ENCODE results near the gene MYOZ2.
"Not testable (repeated sequence)": the region's sequence is repeated elsewhere in the genome, so short reads cannot be mapped to it uniquely, and the experiment has no call there.

The MYOZ2 gene

DNA sequence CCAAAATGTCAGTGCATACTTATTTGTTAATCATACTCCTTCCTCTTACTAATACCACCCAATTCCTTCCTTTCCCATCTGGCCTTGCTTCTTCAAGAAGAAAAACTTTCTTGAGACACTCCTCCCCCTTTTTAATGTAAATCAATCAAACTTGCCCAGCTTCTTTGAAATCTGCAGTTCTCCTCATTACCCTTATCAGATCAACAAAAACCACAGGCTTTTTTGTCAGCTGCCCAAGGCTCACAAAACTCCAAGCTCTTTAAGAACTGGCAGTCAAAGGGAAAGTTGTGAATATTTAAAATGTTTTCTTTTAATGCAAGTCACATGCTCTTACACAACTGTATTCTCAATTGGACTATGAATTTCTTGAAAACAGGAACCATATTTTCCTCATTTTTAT lies 11.3 kb upstream of the MYOZ2 start:
- intact Hi-C loops (cut with DNase I): no loop called here
- no peak for DNase-seq

GRCh38 chr4:119125931-119126330 lies 9.7 kb upstream of the MYOZ2 start:
- intact Hi-C loops (cut with DNase I): no loop called here
- no peak for DNase-seq

DNA sequence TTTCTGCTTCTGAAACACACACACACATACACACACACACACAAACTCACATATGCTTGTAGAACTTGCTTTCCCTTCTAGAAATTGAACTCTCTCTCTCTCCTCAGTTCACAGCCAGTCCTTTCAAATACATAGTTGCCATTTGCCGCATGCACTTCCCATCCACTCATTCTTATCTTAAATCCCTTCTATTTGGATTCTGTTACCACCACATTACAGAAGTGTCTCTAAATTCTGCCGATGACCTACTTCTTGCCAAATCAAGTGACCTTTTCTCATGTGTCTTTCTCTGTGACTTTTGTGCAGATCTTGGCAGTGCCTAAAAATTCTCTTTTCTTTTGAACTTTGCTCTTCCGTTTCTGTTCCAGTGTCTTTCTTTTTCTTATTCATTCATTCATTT lies 7.5 kb upstream of the MYOZ2 start:
- no peak for DNase-seq
- intact Hi-C loops (cut with DNase I): no loop called here

DNA sequence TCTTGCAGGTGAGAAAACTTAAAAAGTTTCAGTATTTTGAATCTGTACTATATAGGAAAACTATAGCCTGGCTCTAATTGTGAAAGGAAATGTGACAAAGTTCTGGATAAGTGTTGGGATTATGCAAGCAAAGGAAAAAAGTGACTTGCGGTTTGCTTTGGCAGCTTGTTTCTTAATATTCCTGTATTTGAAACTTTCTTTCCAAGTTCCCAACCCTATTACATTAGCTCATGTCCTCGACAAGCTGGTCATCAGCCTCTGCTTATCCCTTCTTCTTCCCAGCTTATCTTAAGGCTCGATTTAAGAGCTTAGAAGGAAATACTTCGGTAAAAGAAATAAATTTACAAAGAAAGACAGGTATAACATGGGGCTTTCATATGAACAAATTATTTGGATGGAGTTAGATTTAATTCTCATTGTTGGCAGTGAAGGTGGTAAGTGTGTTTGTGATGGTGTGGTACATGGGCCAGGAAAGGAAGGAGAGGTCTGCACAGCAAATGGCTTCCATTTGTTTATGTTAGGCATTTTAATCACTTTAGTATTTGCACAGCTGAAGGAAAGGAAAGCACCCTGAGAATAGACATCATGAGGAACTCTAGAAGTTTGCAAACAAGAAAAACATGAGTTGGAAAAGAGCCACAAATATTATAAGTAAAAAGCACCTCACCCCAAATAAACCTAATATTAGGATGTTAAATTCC lies 5.1 kb upstream of the MYOZ2 start:
- intact Hi-C loops (cut with DNase I): no loop called here
- no peak for DNase-seq

DNA sequence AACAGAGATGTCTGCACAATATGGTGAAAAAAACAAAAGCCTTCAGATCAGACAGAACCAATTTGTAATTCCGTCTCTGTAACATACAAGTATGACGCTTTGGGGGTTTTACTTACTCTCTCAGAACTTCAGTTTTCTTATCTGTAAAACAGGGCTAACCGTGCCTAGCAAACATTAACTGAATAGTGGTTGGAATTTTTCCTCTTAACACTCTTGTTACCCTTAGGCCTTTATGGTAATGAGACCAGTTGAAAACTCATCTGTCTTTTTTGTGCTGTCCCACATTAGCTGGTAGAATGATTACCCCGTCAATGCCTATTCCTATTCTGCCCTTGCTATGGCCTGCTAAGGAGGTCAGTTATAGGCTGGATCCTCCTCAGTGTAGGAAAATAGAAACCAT lies 4.5 kb upstream of the MYOZ2 start:
- DNase-seq: no peak
- intact Hi-C loops (cut with DNase I): no loop called here

DNA sequence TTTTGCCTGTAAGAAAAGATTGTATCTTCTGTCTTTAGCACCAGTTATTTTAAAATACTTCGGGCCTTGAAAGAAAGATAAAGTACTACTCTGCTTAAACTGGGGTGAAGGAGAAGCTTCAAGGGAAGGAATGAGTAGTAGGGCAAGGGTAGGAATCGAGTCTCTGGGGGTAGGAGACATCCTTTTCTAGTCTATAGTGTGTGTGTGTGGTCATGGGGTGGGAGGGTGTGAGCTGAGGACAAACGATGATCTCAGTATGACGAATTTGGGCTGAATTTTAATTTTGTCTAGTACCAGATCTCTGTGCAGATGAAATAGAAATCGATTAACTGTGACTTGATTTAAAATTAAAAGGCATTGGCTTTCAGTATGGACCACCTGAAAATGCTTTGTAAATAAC lies 3.3 kb upstream of the MYOZ2 start:
- DNase-seq: no peak
- intact Hi-C loops (cut with DNase I): no loop called here

DNA sequence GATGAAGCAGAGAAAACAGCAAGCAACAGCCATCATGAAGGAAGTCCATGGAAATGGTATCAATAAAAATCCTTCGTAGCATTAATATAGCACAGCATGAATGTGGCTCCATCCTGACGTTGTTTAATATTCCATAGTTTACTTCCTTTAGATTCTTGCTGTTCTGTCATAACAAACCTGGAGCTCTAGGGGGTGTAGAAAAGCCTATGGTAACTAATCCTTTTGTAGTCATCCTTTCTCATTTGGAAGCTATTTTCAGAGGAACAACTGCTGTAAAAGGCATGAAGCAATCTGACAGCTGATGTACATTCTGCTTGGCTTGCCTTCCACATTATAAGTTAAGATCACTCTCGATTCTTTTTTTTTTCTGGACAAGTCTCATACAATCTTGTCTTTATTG lies 914 bp downstream of the MYOZ2 start:
- DNase-seq: no peak
- intact Hi-C loops (cut with DNase I): no loop called here

GRCh38 chr4:119138046-119138445 lies 2.4 kb downstream of the MYOZ2 start:
- intact Hi-C loops (cut with DNase I): no loop called here
- no peak for DNase-seq

GRCh38 chr4:119139311-119139710 lies 3.7 kb downstream of the MYOZ2 start:
- intact Hi-C loops (cut with DNase I): no loop called here
- DNase-seq: no peak

GRCh38 chr4:119139822-119140252 lies 4.2 kb downstream of the MYOZ2 start:
- intact Hi-C loops (cut with DNase I): no loop called here
- no peak for DNase-seq

DNA sequence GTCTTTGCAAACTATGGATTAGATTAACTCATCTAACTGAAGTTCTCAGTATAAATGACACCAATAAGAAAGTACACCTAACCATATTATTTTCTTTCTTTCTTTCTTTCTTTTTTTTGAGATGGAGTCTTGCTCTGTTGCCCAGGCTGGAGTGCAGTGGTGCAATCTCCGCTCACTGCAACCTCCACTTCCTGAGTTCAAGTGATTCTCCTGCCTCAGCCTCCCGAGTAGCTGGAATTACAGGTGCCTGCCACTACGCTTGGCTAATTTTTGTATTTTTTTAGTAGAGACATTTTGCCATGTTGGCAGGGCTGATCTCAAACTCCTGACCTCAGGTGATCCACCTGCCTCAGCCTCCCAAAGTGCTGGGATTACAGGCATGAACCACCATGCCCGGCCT lies 5.7 kb downstream of the MYOZ2 start:
- DNase-seq; intact Hi-C loops (cut with DNase I): not testable (repeated sequence)

DNA sequence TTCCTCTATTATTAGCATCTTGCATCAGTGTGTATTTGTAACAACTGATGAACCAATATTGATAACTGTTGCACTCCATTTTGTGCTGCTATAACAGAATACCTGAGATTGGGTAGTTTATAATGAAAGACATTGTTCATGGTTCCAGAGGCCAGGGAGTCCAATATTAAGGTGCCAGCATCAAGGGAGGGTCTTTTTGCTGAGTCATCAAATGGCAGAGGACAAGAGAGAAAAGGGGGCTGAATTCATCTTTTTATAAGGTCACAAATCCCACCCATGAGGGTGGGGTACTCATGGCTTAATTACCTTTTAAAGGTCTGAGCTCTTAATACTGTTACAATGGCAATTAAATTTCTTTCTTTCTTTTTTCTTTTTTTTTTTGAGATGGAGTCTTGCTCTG lies 7.2 kb downstream of the MYOZ2 start:
- DNase-seq: no peak
- intact Hi-C loops (cut with DNase I): no loop called here

DNA sequence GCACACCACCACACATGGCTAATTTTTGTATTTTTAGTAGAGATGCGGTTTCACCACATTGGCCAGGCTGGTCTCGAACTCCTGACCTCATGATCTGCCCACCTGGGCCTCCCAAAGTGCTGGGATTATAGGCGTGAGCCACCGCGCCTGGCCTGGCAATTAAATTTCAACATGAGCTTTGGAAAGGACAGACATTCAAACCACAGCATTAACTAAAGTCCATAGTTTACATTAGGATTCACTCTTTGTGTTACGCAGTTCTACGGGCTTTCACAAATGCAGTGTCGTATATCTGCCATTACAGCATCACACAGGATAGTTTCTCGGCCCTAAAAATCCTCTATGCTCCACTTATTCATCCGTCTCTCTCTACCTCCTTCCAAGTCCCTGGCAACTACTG lies 7.7 kb downstream of the MYOZ2 start:
- intact Hi-C loops (cut with DNase I); DNase-seq: not testable (repeated sequence)

GRCh38 chr4:119149110-119149509 lies 13.5 kb downstream of the MYOZ2 start:
- intact Hi-C loops (cut with DNase I): no loop called here
- DNase-seq: no peak

DNA sequence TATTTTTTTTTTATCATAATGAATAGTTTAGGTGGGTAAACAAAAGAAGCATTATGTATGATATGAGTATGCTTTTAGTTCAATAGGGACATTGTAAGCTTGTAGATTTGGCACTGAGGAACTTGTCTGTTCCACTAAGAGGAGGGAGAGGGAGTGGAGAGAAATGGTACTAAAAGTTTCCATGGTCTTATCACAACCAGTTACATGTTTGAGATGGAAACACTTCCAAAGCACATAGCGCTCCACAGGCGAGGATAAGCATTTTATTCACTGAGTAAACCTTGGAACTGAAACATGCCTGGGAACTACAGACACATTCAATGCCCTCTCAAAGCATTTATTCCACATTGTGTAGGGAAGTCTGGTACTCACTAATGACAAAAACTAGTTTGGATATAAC lies 15.5 kb downstream of the MYOZ2 start:
- no peak for DNase-seq
- intact Hi-C loops (cut with DNase I): no loop called here

DNA sequence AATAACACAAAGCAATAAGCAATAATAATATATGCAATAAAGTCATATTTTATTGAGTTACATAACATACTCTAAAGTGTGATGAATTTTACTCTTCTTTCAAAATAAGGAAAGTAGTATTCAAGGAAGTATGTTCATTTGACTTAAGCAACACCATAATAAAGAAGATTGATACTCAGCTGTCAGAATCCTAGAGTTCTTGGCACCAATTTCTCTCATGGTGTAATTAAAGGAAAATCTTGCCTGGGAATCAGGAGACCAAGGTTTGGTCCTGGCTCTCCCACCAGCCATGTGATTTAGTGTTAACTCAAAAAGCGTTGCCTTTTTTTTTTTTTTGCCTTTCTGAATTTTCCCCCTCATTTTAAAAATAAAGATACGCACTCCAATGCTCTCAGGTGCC lies 17.1 kb downstream of the MYOZ2 start:
- no peak for DNase-seq
- intact Hi-C loops (cut with DNase I): no loop called here

DNA sequence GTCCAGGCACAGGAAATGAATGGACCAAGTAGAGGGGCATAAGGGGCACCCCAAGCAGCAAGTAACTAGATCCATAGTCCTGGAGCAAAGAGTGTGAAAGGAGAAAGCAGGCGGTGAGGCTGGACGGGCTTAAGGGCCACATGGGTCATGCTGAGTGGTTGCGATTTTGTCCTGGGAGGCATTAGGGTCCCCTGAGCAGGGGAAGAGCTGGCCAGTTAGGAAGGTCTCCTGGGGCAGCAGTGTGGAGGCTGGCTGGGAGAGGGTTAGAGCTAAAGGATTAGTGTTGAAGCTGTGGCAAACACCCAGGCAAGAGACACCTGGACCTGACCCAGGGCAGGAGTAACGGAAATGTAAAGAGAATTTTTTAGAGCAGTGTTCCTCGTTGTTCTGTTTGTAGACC lies 26.5 kb downstream of the MYOZ2 start:
- no peak for DNase-seq
- intact Hi-C loops (cut with DNase I): no loop called here

GRCh38 chr4:119165767-119166166 lies 30.1 kb downstream of the MYOZ2 start:
- DNase-seq: no peak
- intact Hi-C loops (cut with DNase I): no loop called here

GRCh38 chr4:119170195-119170594 lies 34.6 kb downstream of the MYOZ2 start:
- intact Hi-C loops (cut with DNase I): no loop called here
- DNase-seq: no peak

DNA sequence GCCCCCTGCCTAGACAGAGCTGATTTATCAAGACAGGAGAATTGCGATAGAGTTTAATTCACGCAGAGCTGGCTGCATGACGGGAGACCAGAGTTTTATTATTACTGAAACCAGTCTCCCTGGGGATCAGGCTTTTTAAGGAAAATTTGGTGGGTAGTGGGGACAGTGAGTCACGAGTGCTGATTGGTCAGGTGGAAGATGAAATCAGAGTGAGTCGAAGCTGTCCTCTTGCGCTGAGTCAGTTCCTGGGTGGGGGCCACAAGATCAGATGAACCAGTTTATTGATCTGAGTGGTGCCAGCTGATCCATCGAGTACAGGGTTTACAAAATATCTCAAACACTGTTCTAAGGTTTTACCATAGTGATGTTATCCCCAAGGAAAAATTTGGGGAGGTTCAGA lies 36.6 kb downstream of the MYOZ2 start:
- intact Hi-C loops (cut with DNase I): no loop called here
- no peak for DNase-seq

DNA sequence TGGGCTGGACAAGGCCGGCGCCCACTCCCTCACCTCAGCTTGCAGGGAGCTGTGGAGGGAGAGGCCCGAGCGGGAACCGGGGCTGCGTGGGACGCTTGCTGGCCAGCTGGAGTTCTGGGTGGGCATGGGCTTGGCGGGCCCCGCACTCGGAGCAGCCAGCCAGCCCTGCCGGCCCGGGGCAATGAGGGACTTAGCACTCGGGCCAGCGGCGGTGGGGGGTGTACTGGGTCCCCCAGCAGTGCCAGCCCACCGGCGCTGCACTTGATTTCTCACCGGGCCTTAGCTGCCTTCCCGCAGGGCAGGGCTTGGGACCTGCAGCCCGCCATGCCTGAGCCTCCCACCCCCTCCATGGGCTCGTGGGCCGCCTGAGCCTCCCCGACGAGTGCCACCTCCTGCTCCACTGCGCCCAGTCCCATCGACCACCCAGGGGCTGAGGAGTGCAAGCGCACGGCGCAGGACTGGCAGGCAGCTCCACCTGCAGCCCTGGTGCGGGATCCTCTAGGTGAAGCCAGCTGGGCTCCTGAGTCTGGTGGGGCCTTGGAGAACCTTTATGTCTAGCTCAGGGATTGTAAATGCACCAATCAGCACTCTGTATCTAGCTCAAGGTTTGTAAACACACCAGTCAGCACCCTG lies 38.2 kb downstream of the MYOZ2 start:
- intact Hi-C loops (cut with DNase I): not testable (repeated sequence)

GRCh38 chr4:119179011-119179410 lies 43.4 kb downstream of the MYOZ2 start:
- no peak for DNase-seq
- intact Hi-C loops (cut with DNase I): no loop called here

More for the DNA sequence above, 38.2 kb downstream of the MYOZ2 start:
- DNase-seq: peak in 3 of 10 donors; percentile 64 to 84 (median 74)

DNA sequence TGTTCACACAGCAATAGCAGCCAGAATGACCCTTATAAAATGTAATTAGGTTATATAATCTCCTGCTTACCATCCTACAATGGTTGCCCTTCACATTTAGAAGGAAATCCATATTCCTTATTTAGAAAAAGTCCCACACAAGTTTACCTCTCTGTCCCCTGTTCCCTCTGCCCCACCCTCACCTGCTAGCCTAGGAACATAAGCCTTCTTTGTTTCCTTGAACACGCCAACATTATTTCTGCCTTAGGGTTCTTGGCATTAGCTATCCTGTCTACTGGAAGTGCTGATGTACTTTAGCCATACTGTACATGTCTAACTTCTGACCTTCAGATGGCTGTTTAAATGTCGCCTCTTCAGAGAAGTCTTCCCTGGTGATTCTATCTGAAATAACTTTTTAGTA lies 48.5 kb downstream of the MYOZ2 start:
- intact Hi-C loops (cut with DNase I): no loop called here
- no peak for DNase-seq
